ENCODE data around the gene NOVA2.
"Not testable (repeated sequence)": the region's sequence is repeated elsewhere in the genome, so short reads cannot be mapped to it uniquely, and the experiment has no call there.

The NOVA2 gene

DNA sequence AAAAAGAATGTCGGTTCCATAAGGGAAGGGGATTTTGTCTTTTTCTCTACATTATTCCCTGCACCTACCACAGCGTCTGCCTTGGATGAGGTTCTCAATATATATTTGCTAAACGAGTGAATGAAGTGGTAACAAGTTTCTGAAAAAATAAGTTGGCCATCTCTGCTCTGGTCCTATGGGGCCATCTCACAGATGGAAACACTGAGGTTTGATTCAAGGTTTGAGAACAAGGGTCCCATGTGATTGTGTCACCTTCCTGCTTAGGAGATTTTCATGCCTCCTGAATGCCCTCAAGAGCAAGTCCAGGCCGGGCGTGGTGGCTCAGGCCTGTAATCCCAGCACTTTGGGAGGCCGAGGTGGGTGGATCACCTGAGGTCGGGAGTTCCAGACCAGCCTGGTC, 74.4 kb downstream of the NOVA2 start:
- DNase-seq = no peak

GRCh38 chr19:45897261-45897812, 76.3 kb downstream of the NOVA2 start:
- no peak for DNase-seq

DNA sequence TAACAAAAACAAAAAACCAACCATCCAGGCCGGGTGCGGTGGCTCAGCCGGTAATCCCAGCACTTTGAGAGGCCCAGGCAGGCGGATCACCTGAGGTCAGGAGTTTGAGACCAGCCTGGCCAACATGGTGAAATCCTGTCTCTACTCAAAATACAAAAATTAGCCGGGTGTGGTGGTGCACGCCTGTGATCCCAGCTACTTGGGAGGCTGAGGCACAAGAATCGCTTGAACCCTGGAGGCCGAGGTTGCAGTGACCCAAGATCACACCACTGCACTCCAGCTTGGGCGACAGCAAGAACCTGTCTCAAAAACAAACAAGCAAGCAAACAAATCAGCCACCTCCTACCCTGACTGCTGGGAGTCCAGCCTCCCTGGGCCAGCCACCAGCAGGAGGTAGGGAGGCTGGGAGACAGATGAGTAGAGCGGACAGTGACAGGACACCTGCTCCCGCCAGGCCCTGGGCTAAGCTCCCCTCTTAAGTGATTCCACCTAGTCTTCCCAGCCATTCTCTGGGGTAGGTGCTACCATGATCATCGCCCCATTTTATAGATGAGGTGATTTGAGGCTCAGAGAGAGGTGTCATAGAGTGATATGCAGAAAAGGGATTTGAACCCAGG, 77.6 kb downstream of the NOVA2 start:
- DNase-seq = not testable (repeated sequence)

DNA sequence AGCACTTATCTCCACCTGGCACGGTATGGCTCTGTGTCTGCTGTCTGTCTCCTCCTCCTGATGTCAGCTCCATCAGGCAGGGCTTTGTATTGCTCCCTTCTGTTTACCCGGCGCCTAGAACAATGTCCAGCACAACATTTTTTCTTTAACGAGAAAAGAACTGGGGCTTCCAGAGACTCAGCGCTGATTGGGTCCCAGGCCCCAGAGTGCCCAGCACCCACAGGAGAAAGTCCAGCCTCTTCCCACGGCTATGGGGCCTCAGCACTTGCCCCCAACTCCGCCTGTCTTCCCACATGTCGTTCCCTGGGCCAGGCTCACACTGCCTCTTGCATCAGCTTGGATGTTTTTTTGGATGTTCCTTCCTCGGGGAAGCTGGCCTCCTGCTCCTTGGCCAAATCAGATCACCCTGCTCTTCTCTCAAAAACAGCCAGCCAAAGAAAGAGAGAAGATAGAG, 78.1 kb downstream of the NOVA2 start:
- peak in 1 of 58 donors; percentile 11 for DNase-seq

- DNase-seq = no peak
Observed at GRCh38 chr19:45890877-45891276, 82.8 kb downstream of the NOVA2 start.

- DNase-seq = no peak
Observed at GRCh38 chr19:45889210-45889885, 84.3 kb downstream of the NOVA2 start.

DNA sequence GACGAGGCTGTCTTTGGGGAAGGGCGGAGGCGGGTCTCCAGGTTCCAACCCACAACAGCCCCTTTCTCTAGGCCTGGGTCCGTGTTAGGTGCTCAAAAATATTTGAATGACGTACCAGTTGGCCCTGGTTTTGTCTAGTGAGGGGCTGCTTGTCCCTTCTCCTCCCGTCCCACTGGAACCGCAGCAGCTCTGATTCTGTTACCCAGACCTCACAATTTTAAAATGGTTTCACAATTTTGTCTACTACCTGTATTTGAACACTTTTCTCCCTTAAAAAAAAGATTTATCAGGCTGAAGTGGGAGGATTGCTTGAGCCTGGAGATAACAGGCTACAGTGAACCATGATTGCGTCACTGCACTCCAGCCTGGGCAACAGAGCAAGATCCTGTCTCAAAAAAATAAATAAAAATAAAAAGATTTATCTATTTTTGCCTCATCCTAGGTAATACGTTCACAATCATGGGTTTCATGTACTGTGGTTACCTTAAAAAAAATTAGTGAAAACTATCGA, 86.4 kb downstream of the NOVA2 start:
- DNase-seq = no peak

GRCh38 chr19:45886427-45887199, 87.1 kb downstream of the NOVA2 start:
- DNase-seq = peak; percentile 57 to 93 (median 87)

- peak in 57 of 58 donors; percentile 62 to 93 (median 86) for DNase-seq
Observed at GRCh38 chr19:45885556-45886426, 87.9 kb downstream of the NOVA2 start, which contains the start of gene IRF2BP1. Gene IRF2BP1 (minus strand): TSS chr19:45886141. CDS start chr19:45885774, 367 bp downstream.

DNA sequence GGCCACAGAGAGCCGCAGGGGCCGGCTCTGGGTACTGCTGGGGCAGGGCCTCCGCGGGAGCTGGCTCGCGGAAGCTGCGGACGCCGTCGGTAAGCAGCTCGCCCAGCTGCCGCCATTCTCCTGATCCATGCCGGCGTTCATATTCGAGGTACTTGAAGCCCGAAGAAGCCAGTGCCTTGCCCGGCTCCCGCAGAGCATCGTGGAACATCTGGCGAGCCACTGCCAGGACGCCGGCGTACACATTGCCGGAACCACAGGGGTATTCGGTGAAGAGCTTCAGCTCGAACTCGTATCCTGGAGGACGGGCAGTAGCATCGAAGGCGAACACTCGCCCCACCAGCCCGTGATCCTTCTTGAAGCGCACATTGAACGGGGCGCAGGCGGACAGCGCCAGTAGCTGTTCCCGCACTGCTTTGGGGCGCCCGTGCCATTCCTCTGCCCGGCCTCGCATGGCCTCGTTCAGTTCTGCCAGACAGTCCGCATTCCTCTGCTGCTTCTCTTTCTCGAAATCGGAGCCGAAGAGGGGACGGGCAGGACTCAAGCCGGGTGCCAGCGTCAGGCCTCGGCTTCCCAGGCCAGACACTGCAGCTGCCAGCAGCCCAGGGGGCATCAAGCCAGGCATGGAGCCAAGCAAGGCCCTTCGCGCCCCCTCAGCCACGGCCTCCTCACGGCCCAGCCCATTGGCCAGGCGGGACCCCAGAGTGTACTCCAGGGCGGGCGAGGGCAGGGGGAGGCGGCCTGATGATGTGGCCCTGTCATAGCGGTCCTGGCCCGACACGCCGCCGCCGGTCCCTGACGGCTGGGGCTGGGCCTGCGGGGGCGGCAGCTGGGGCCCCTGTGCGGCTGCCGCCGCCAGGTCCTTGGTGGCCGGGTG, 88.7 kb downstream of the NOVA2 start:
- peak in 5 of 58 donors; percentile 6 to 32 (median 18) for DNase-seq

DNA sequence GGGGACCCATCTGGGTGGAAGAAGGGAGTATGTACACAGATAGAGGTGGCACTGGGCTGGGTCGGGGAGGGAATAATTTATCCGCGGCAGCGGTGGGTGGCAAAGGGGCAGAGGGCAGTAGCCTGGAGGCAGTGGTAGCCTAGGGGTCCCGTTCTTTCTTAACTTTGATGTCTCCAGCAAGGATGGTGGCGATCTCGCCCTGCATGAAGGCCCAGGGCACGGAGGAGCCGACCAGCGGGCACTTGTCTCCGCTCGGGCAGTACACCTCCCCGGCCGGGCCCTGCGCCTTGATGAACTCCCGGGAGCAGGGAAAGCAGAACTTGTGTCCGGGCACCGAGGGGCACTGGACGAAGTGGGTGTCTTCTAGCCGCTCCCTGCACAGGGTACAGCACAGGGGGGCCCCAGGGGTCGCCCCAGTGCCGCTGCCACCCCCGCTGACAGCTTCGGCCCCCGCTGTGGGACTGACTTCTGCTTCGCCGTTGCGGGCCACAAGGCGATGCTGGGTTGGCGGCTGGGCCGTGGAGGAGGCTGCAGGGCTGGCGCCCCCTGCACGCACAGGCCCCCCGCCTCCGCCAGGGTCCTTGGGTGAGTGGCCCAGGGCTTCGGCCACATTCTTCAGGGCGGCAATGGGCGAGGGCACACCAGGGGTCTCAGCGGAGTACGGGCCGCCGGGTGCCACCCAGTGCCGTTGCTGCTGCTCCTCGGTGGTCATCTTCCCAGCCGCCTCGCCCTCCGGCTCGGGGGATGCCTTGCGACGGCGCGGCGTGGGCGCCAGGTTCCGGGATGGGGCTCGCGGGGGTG, 89.6 kb downstream of the NOVA2 start:
- no peak for DNase-seq

Measured in anterior cingulate cortex (tissue), 58 donors.